ENCODE results near the gene GSDME.

GRCh38 chr7:24739306-24739705 lies 18.0 kb downstream of the GSDME start:
- TF ChIP-seq CTCF (IDR thresholded peaks at IDR 0.05) (no peak), POLR2AphosphoS5 (IDR thresholded peaks at IDR 0.05) (no peak)
